HG03457 (cell line): ENCODE results near the gene MOCS2.

Source experiments
- ATAC-seq: cut with Tn5 transposase; IDR thresholded peaks from one replicate; pipeline ENCODE4 v1.9.1; 2021; ENCODE audit warnings: moderate number of reproducible peaks; ENCODE audit not compliant: unreplicated experiment

The MOCS2 gene

DNA sequence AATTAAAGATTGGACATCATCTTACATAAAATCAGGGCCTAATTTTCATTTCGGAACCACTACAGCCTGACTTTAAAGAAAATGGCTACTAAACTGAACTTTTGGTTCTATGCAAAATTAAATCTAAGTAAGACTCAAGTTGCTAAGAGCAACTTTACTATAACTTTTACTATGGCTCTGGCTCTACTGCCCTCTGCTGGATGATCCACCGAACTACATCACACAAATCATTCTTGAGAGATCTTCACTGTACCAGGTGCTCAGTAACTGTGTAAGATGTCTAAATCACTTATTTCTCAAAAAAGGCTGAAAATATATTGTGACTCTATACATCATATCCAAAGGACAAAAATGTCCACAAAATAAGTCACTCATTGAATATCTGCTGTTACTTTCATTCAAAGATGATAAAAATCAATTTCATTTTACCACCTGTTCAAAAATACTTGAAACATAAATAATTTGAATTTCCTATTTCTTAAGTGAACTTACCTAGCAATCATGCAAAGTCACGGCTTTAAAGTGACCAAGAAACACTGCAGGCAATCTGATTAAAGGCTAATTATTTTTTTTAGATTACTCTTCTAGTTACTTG lies 13.5 kb downstream of the MOCS2 start:
- peak; percentile 77 for ATAC-seq

GRCh38 chr5:53095217-53095616 lies 14.3 kb downstream of the MOCS2 start:
- no peak for ATAC-seq

- no peak for ATAC-seq
These were observed 17.3 kb downstream of the MOCS2 start for GRCh38 chr5:53092242-53092641.

DNA sequence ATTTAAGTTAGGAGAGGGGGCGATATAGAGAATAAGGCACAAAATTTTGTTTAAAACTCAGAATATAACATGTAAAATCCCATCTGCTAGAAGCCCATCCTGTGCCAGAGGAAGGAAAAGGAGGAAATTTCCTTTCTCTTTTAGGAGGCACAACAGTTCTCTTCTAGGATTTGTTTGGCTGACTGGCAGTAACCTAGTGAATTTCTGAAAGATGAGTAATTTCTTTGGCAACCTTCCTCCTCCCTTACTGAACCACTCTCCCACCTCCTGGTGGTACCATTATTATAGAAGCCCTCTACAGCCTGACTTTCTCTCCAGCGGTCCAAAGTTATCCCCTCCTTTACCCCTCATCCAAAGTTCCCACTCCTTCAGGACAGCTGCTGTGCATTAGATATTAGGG lies 18.3 kb downstream of the MOCS2 start:
- no peak for ATAC-seq

DNA sequence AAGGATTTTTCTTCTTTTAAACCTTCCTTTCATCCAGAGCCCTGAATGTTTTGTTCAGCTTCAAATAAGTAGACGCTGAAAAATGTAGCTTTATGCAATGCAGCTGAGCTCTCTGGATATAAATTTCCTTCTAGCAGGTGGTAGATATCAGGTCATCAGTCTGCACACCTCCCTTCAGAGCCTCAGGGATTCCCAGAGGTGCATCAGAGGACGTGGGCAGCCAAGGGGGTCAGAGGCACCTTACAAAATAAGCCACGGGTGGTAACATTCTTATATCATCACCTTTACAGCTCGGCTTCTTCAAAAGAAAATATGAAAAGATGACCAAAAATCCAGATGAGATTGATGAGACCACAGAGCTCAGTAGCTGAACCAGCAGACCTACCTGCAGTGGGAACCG lies 19.3 kb downstream of the MOCS2 start:
- no peak for ATAC-seq

DNA sequence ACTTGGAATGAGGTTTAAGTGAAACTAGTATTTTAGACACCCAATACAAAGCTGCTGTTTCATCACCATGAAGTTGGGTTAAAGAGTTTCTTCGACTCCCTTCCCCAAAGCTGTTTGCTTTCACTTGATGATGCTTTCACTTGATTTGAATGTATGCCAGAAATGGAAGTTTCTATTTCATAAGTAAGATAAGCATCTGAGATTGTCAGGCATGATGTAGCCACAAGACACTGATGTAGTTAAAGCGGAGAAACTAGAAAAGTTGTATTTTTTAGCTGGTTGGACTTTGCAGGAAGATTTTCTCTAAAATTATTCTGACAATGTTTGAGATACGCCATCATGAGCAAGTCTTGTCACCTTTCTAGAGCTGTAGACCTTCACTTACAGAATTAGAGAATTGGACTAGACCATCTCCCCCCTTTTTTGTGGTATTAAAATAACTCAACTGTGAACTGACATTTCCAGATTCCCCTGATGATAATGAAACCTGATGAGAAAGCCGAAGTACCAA lies 20.0 kb downstream of the MOCS2 start:
- ATAC-seq, result peak; percentile 94

GRCh38 chr5:53087621-53088121 lies 21.9 kb downstream of the MOCS2 start:
- no peak for ATAC-seq

- no peak for ATAC-seq
These were observed 22.4 kb downstream of the MOCS2 start for GRCh38 chr5:53087171-53087570.

DNA sequence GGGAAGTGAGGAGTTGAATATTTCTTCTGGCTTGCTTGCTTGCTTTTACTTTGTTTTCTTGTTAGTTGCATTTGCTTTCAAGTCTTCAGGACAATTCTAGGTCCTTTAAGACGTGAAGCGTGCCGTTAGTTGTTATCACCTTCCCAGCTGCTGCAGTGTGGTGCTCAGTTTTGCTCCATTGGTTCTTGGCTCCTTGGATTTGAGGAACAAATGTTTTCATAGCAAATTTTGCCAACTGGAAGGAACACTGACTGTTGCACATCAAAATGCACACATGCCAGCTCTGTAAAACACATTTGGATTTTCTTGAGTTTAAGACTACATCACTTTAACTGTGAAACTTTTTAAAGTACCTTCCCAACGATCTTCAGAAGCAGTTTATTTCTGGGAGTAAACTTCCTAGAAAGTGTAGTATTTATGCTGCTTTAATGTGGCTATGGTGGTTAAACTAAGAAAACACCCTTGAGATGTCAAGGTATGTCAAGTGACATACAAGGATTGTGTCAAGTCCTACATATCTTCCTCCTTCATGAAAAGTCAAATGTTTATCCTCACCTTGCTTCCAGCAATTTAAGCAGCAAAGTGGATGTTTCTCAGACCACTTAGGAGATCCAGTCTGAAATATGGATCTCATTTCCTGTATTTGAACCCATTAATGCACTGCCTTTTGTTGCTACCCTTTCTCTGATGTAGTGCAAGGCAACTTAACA lies 24.9 kb downstream of the MOCS2 start:
- ATAC-seq, result no peak

- no peak for ATAC-seq
These were observed 25.6 kb downstream of the MOCS2 start for GRCh38 chr5:53083927-53084326.

- ATAC-seq, result no peak
These were observed 29.3 kb downstream of the MOCS2 start for GRCh38 chr5:53080271-53080670.

DNA sequence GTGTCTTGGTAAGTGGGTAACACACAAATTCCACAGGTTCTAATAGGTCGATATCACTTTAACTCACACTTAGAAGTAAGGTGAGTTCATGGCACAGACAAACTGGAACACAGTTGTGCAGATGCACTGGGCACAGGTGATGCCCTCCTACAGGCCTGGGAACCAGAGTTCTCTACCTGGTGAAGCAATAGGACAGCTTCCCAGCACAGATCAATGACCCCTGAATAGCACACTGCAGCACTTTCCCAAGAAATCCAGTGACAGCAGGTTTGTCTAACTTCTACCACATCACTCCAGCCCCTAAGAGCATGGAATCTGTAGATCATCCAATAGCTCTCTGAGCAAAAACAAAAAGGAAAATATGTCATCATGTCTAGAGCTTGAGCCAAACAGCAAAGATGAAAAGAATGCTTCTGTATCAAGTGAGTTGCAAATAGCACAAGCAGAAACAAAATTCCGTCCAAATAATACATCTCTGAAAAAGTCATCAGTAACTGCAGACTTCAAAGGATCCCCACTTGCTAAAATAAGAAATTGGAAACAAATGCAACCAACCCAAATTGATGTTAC lies 33.5 kb downstream of the MOCS2 start:
- no peak for ATAC-seq

DNA sequence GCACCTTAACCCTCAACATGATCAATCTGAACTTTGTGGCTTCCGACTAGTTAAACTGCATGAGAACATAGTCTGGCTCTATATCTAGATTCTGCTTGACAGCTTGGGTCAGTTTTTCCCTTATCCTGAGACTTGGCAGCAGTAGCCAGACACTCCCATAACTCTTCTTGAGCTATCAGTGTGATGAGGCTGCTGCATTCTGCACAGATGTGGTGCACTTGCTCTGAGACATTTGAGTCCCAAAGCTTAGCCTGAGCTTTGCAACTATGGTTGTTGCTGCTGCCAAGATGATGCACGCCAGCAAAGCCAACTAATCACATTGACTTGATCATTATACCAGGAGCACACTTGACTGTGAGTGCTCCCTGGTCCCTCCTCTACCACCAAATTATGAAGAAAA lies 36.2 kb downstream of the MOCS2 start:
- ATAC-seq, result no peak

DNA sequence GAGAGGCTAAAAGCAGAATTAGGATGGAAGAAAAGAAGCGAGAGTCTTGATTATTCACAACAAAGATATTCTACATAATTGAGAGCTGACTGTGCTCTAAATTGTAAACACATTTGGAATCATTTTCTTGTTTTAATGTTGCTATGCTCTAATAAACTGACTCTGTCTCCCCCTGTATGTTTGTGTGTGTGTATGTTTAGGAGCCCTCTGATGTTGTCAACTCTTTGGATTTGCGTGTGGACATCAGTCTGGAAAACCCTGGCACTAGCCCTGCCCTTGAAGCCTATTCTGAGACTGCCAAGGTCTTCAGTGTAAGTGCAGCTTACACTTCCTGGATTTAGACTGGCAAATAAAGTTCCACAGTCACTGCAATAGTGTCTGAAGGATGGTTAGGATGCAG lies 37.8 kb downstream of the MOCS2 start:
- no peak for ATAC-seq

DNA sequence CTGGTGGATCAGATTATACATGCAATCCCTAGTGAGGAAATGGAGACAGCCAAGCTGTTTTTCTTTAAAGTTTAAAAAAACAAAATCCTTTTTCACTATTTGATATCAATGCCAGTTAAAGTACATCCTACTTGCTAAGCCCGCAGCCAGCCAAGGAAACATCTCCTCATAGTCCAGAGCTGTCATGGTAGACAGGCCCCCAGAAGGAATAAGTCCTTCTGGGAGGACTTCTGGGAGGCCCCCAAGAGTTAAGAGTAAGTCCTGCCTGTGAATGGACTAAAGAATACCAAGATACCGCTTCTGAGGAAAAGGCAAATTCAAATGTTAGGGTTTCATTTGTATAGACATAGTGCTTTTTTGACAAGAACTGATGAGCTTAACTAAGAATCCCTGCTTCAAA lies 38.3 kb downstream of the MOCS2 start:
- ATAC-seq, result no peak

- ATAC-seq, result no peak
These were observed 39.9 kb downstream of the MOCS2 start for GRCh38 chr5:53069626-53070025.

GRCh38 chr5:53068291-53068836 lies 41.2 kb downstream of the MOCS2 start:
- no peak for ATAC-seq

DNA sequence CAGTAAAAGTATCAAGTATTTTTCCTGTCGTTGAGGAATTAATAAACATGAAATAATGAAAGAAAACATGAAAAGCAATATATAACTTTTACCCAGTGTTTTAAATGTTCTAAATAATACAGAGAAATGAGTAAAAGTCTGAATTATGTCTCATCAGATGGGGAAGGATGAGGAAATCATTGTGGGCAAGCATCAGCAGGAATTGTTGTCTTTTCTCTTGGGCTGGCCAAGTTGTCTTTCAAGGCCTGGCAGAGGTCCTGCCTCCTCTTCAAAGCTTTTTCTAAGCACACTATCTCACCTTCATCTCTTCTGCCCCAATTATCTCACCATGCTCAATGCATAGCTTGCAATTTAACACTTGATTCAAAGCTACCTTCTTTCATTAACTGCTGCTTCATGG lies 41.9 kb downstream of the MOCS2 start:
- ATAC-seq, result no peak

DNA sequence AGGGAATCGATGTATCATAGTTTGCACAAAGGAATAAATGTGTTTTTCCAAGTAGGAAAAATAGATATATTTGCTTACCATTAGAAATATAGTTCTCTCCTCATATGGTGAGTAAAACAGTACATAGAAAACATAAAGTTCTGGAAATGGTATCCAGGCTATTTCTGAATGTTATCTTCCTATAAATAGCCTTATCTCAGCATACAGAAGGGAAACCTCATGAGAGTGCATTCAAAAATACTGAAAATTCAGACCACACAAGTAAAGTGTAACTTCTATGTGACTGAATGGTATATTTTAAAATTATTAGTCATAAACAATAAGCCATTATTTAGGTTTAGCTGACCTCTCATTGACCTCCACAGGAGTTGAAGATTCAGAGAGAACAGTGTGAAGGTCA lies 43.5 kb downstream of the MOCS2 start:
- ATAC-seq, result no peak

DNA sequence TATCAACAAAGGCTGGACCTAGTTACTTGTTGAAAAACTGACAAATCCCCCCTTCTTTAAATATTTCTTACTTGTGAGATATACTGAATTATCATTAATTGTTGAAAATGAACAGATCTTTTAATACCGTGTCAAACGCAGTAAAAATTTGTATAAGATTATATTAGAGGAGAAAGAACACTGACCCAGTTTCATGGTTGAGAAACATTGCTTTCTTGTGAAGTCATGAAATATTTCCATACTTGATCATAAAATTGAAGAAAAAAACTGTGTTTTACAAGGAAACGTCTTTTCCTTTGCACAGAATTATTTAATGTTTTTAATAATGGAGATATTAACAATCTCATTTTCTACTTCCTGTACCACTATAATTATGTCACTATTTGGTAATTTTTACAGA lies 45.8 kb downstream of the MOCS2 start:
- ATAC-seq, result no peak

- no peak for ATAC-seq
These were observed 46.4 kb downstream of the MOCS2 start for GRCh38 chr5:53063176-53063575.

DNA sequence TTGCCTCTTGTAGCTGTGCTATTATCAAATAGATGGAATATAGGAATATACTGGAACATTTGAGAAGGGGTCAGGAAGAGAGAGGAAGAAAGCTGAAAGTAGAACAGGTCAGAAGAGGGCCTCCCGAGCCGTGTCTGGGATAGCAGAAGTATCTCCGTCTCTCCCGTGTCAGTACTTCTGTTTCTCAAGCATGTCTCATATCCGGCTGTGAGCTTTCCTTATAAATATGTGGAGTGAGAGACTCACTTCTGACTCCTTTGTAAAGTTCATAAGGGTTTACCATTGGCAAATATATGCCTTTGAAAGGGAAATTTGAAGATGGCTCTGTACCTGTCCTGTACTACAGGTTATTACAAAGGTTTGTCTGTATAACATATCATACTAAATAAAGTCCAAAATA lies 50.3 kb downstream of the MOCS2 start:
- ATAC-seq, result no peak
